Measurements from ENCODE around the gene CACFD1. TPM values are rescaled to one million over a fixed set of nuclear protein-coding genes. Genes with fewer than 3 reads are reported as not detected.

CACFD1 gene
- total RNA-seq, 2 experiments from 2014 or later: 0.68 to 1.2 TPM

DNA sequence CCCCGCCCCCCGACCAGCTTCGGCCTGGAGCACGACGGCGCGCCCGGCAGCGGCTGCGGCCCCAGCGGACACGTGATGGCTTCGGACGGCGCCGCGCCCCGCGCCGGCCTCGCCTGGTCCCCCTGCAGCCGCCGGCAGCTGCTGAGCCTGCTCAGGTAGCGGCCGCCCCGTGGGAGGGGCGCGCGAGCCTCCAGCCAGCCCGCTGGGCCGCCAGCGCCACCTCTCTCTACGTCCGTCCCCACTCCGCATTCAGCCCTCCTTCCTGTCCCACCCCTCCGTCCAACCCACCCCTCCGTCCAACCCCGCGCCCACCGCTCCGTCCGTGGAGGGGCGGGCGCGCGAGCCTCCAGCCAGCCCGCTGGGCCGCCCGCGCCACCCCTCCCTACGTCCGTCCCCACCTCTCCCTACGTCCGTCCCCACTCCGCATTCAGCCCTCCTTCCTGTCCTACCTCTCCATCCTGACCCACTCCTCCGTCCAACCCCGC lies 31.1 kb upstream of the CACFD1 start:
- ChIA-PET POLR2A (interaction anchor here (1.0 kb wide), 1 partner anchor 73 kb away, joined by 3 read pairs; no protein-coding TSS in a partner anchor), CTCF (no interaction called here)
- Mint-ChIP-seq H3K36me3 (ENCODE audit: low read depth) (no peaks in the 10 kb centered on the region), H3K4me1 (peaks cover 2% of the 10 kb centered on the region), H3K9me3 (no peaks in the 10 kb centered on the region), H3K27ac (no peak overlapping the region), H3K27me3 (peaks cover 19% of the 10 kb centered on the region), H3K4me3 (no peak overlapping the region)
- no peak for DNase-seq

DNA sequence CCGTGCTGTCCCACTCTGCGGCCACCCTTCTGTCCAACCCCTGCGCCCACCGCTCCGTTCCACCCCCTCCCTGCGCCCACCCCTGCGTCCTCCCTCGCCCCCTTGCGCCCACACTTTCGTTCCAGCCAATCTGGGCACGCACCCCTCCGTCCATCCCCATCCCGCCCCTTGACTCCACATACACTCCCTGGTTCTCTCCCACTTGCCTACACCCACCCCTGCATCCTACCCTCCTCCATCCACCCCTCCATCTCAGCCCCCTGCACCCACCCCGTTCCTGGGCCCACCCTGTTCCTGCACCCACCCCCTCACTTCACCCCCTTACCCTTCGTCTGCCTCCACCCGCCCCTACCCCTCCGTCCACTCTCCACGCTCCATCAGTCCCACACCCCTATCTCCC lies 30.6 kb upstream of the CACFD1 start:
- H3K27me3 Mint-ChIP-seq: peaks cover 19% of the 10 kb centered on the region
- no peaks in the 10 kb centered on the region for H3K36me3 Mint-ChIP-seq (ENCODE audit: low read depth)
- H3K27ac Mint-ChIP-seq: no peak overlapping the region
- POLR2A ChIA-PET: no interaction called here
- CTCF ChIA-PET: no interaction called here
- DNase-seq: no peak
- no peaks in the 10 kb centered on the region for H3K9me3 Mint-ChIP-seq
- no peak overlapping the region for H3K4me3 Mint-ChIP-seq
- H3K4me1 Mint-ChIP-seq: peaks cover 2% of the 10 kb centered on the region

DNA sequence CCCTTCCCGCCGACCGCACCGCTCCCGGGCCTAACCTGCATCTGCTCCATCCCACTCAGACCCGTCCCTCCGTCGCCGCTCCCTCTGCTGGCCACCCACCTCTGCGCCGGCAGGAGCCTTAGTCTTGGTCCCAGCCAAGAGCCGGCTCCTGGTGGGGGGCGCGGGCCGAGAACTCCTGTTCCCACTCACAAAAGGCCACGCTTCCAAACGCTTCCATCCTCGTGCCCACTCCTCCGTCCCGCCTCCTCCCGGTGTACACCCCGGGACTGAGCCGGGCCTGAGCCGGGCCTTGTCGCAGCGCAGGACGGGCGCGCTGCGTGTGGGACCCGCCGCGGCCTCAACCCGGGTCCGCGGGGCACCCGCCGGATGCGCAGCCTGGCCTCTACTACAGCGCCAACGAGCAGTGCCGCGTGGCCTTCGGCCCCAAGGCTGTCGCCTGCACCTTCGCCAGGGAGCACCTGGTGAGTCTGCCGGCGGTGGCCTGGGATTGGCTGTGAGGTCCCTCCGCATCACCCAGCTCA lies 30.1 kb upstream of the CACFD1 start:
- ChIA-PET POLR2A (no interaction called here), CTCF (no interaction called here)
- H3K4me1 Mint-ChIP-seq: peaks cover 2% of the 10 kb centered on the region
- H3K27me3 Mint-ChIP-seq: peaks cover 19% of the 10 kb centered on the region
- no peaks in the 10 kb centered on the region for H3K9me3 Mint-ChIP-seq
- no peak overlapping the region for H3K4me3 Mint-ChIP-seq
- H3K36me3 Mint-ChIP-seq (ENCODE audit: low read depth): no peaks in the 10 kb centered on the region
- DNase-seq: no peak
- no peak overlapping the region for H3K27ac Mint-ChIP-seq

DNA sequence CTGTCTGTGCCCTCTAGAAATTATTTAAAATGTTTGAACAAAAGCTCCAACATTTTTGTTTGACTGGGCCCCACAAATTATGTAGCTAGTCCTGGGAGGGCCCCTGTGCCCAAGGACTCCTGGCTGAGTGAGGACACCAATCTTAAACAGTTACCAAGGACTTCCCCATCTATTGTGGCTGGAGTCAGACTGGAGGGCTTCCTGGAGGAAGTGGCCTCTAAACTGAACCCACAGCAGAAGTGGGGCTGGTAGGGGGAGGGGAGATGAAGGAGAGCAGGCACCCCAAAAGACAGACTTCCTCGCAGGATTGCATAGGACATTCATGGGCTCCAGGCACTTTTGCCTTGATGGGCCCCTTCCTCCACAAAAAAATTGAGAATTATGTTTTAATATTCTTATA lies 29.5 kb upstream of the CACFD1 start:
- CTCF ChIA-PET: no interaction called here
- no peaks in the 10 kb centered on the region for H3K9me3 Mint-ChIP-seq
- POLR2A ChIA-PET: no interaction called here
- H3K4me3 Mint-ChIP-seq: no peak overlapping the region
- H3K4me1 Mint-ChIP-seq: peaks cover 2% of the 10 kb centered on the region
- H3K27ac Mint-ChIP-seq: no peak overlapping the region
- peaks cover 19% of the 10 kb centered on the region for H3K27me3 Mint-ChIP-seq
- DNase-seq: no peak
- no peaks in the 10 kb centered on the region for H3K36me3 Mint-ChIP-seq (ENCODE audit: low read depth)

GRCh38 chr9:133433351-133433843 lies 26.4 kb upstream of the CACFD1 start:
- Mint-ChIP-seq H3K27me3 (peaks cover 5% of the 10 kb centered on the region), H3K4me1 (no peaks in the 10 kb centered on the region), H3K36me3 (ENCODE audit: low read depth) (no peaks in the 10 kb centered on the region), H3K9me3 (no peaks in the 10 kb centered on the region), H3K4me3 (no peak overlapping the region), H3K27ac (no peak overlapping the region)
- POLR2A ChIA-PET: no interaction called here
- no peak for DNase-seq
- CTCF ChIA-PET: no interaction called here

DNA sequence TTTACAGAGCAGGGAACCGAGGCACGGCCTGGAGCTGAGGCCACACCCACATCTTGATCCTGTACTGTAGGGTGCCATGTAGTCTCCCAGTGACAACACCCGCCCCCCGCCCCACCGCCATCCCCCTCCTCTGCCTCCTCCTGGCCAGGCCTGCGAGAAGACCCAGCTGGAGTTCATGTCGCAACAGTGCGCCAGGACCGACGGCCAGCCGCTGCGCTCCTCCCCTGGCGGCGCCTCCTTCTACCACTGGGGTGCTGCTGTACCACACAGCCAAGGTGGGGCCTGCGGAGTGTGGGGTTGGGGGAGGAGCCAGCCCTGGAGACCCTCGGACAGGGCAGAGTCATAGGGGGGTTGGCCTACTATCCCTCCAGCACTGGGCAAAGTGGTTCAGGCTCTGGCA lies 23.1 kb upstream of the CACFD1 start:
- Mint-ChIP-seq H3K27me3 (no peaks in the 10 kb centered on the region), H3K4me3 (no peak overlapping the region), H3K4me1 (no peaks in the 10 kb centered on the region), H3K36me3 (ENCODE audit: low read depth) (no peaks in the 10 kb centered on the region), H3K27ac (no peak overlapping the region), H3K9me3 (no peaks in the 10 kb centered on the region)
- POLR2A ChIA-PET: no interaction called here
- CTCF ChIA-PET: no interaction called here
- DNase-seq: no peak

DNA sequence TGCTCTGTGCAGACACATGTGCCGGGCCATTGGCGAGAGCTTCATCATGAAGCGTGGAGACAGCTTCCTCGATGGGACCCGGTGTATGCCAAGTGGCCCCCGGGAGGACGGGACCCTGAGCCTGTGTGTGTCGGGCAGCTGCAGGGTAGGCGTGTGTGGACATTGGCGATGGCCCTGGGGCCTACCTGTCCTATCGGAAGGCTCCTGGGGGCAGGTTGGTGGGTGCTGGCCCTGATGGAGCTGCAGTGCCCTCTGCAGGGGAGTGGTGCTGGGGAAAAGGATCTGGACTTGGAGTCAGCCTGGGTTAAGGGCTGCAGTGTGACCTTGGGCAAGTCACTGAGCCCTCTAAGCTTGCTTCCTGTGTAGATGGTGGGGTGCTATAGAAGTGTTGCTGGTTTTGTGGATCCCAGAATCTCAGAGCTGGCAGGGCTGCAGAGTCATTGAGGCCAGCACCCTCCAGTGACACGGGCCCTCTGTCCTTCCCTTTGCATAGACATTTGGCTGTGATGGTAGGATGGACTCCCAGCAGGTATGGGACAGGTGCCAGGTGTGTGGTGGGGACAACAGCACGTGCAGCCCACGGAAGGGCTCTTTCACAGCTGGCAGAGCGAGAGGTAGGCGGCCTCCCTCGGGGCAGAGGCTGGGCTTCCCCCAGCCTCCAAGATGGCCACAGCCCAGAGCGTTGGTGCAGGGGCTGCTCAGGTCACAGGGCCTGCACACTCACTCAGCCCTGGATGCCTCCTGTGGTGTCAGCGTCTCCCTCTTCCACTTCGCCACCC lies 21.8 kb upstream of the CACFD1 start:
- no peak overlapping the region for H3K27ac Mint-ChIP-seq
- no peak for DNase-seq
- no peaks in the 10 kb centered on the region for H3K9me3 Mint-ChIP-seq
- H3K27me3 Mint-ChIP-seq: no peaks in the 10 kb centered on the region
- no peaks in the 10 kb centered on the region for H3K4me1 Mint-ChIP-seq
- ChIA-PET POLR2A (no interaction called here), CTCF (no interaction called here)
- H3K36me3 Mint-ChIP-seq (ENCODE audit: low read depth): no peaks in the 10 kb centered on the region
- H3K4me3 Mint-ChIP-seq: no peak overlapping the region

DNA sequence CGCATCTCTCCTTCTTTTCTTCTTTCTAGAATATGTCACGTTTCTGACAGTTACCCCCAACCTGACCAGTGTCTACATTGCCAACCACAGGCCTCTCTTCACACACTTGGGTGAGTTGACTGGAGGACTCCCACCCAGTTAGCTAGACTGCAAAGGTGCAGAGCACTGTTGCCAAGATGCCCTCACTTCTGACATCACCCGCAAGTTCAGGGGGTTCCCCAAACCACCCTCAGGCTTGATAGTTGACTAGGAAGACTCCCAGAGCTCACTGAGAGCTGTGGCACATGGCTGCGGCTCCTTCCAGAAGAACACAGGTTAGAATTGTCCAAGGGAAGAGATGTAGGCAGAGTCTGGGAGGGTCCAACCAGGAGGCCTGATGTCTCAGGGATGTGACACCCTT lies 20.4 kb upstream of the CACFD1 start:
- Mint-ChIP-seq H3K4me3 (no peak overlapping the region), H3K27me3 (no peaks in the 10 kb centered on the region), H3K9me3 (no peaks in the 10 kb centered on the region), H3K4me1 (no peaks in the 10 kb centered on the region), H3K36me3 (ENCODE audit: low read depth) (no peaks in the 10 kb centered on the region), H3K27ac (no peak overlapping the region)
- ChIA-PET POLR2A (no interaction called here), CTCF (no interaction called here)
- DNase-seq: no peak

- ChIA-PET CTCF (no interaction called here), POLR2A (no interaction called here)
- H3K9me3 Mint-ChIP-seq: no peaks in the 10 kb centered on the region
- no peaks in the 10 kb centered on the region for H3K27me3 Mint-ChIP-seq
- H3K4me1 Mint-ChIP-seq: no peaks in the 10 kb centered on the region
- H3K36me3 Mint-ChIP-seq (ENCODE audit: low read depth): no peaks in the 10 kb centered on the region
- no peak overlapping the region for H3K27ac Mint-ChIP-seq
- no peak overlapping the region for H3K4me3 Mint-ChIP-seq
- no peak for DNase-seq
These were observed 18.9 kb upstream of the CACFD1 start for GRCh38 chr9:133440874-133441273.

- POLR2A ChIA-PET: interaction anchor here (1.0 kb wide), 1 partner anchor 12 kb away, joined by 3 read pairs; no protein-coding TSS in a partner anchor
- DNase-seq: no peak
- Mint-ChIP-seq H3K36me3 (ENCODE audit: low read depth) (no peaks in the 10 kb centered on the region), H3K27me3 (peaks cover 2% of the 10 kb centered on the region), H3K4me3 (no peak overlapping the region), H3K4me1 (no peaks in the 10 kb centered on the region), H3K9me3 (no peaks in the 10 kb centered on the region), H3K27ac (no peak overlapping the region)
- CTCF ChIA-PET: no interaction called here
These were observed 18.2 kb upstream of the CACFD1 start for GRCh38 chr9:133441571-133441970.

GRCh38 chr9:133443248-133443647 lies 16.5 kb upstream of the CACFD1 start:
- ChIA-PET CTCF (no interaction called here), POLR2A (interaction anchor here (0.8 kb wide), 1 partner anchor 18 kb away, joined by 3 read pairs; no protein-coding TSS in a partner anchor)
- H3K27ac Mint-ChIP-seq: no peak overlapping the region
- DNase-seq: no peak
- H3K36me3 Mint-ChIP-seq (ENCODE audit: low read depth): no peaks in the 10 kb centered on the region
- no peaks in the 10 kb centered on the region for H3K9me3 Mint-ChIP-seq
- H3K4me1 Mint-ChIP-seq: no peaks in the 10 kb centered on the region
- H3K27me3 Mint-ChIP-seq: peaks cover 2% of the 10 kb centered on the region
- no peak overlapping the region for H3K4me3 Mint-ChIP-seq

GRCh38 chr9:133443982-133444381 lies 15.8 kb upstream of the CACFD1 start:
- Mint-ChIP-seq H3K27me3 (peaks cover 2% of the 10 kb centered on the region), H3K4me1 (no peaks in the 10 kb centered on the region), H3K9me3 (no peaks in the 10 kb centered on the region), H3K27ac (no peak overlapping the region), H3K36me3 (ENCODE audit: low read depth) (no peaks in the 10 kb centered on the region), H3K4me3 (no peak overlapping the region)
- POLR2A ChIA-PET: no interaction called here
- no peak for DNase-seq
- CTCF ChIA-PET: no interaction called here

GRCh38 chr9:133445293-133445969 lies 14.3 kb upstream of the CACFD1 start:
- ChIA-PET POLR2A (no interaction called here), CTCF (no interaction called here)
- Mint-ChIP-seq H3K27me3 (peaks cover 2% of the 10 kb centered on the region), H3K4me1 (no peaks in the 10 kb centered on the region), H3K4me3 (no peak overlapping the region), H3K27ac (no peak overlapping the region), H3K36me3 (ENCODE audit: low read depth) (no peaks in the 10 kb centered on the region), H3K9me3 (no peaks in the 10 kb centered on the region)
- DNase-seq: no peak
